Activated CD4-positive, alpha-beta T cell treated with anti-CD3 and anti-CD28 coated beads, Interleukin-2, amount 50 U/mL, for 1 hour (primary cell): Measurements from ENCODE around the gene TOP1.
"Not testable (repeated sequence)": the region's sequence is repeated elsewhere in the genome, so short reads cannot be mapped to it uniquely, and the experiment has no call there.

Source experiments
- DNase-seq: peaks from one replicate; pipeline ENCODE4 v3.0.0-alpha.2; 2020

The TOP1 gene

GRCh38 chr20:41028359-41029149 lies at the start of gene TOP1:
Gene TOP1 (plus strand): TSS chr20:41028822. CDS start chr20:41029068, 246 bp downstream.
- DNase-seq = peak; percentile 100

GRCh38 chr20:40979247-40979646 lies 49.4 kb upstream of the TOP1 start:
- no peak for DNase-seq

GRCh38 chr20:40980106-40980827 lies 48.4 kb upstream of the TOP1 start:
- DNase-seq = no peak

GRCh38 chr20:40980828-40981310 lies 47.8 kb upstream of the TOP1 start:
- no peak for DNase-seq

GRCh38 chr20:40982415-40983145 lies 46.0 kb upstream of the TOP1 start:
- no peak for DNase-seq

GRCh38 chr20:40983898-40984297 lies 44.7 kb upstream of the TOP1 start:
- DNase-seq = no peak

GRCh38 chr20:40984496-40984895 lies 44.1 kb upstream of the TOP1 start:
- DNase-seq = no peak

GRCh38 chr20:40986774-40987173 lies 41.8 kb upstream of the TOP1 start:
- no peak for DNase-seq

GRCh38 chr20:40990542-40991120 lies 38.0 kb upstream of the TOP1 start:
- DNase-seq = peak; percentile 65

GRCh38 chr20:40991181-40991889 lies 37.3 kb upstream of the TOP1 start:
- DNase-seq = no peak

GRCh38 chr20:40992349-40993113 lies 36.1 kb upstream of the TOP1 start:
- no peak for DNase-seq

- no peak for DNase-seq
These were observed 34.7 kb upstream of the TOP1 start for GRCh38 chr20:40993794-40994540.

- DNase-seq = no peak
These were observed 32.3 kb upstream of the TOP1 start for GRCh38 chr20:40996326-40996725.

GRCh38 chr20:40997116-40997515 lies 31.5 kb upstream of the TOP1 start:
- no peak for DNase-seq

GRCh38 chr20:40999841-41000240 lies 28.8 kb upstream of the TOP1 start:
- DNase-seq = no peak

GRCh38 chr20:41000628-41001027 lies 28.0 kb upstream of the TOP1 start:
- DNase-seq = no peak

- no peak for DNase-seq
These were observed 27.1 kb upstream of the TOP1 start for GRCh38 chr20:41001497-41001896.

- no peak for DNase-seq
These were observed 25.8 kb upstream of the TOP1 start for GRCh38 chr20:41002842-41003142.

GRCh38 chr20:41003143-41003935 lies 25.3 kb upstream of the TOP1 start:
- DNase-seq = peak; percentile 58

- DNase-seq = not testable (repeated sequence)
These were observed 24.7 kb upstream of the TOP1 start for GRCh38 chr20:41003936-41004294.
